K562 (cell line): ENCODE results near the gene CSDE1. TPM values are rescaled to one million over a fixed set of nuclear protein-coding genes. Genes with fewer than 3 reads are reported as not detected.

ENCODE experiments used
- ESRRA ChIP-seq: fragments of 450-650 bp; IDR thresholded peaks from 2 replicates; pipeline ENCODE4 v1.6.1; 2014; ENCODE audit warnings: low read depth, mild to moderate bottlenecking, moderate library complexity, borderline replicate concordance
- OTX1 ChIP-seq: fragments of 450-650 bp; formaldehyde crosslinking; IDR thresholded peaks from 2 replicates; pipeline ENCODE4 v1.4.0; 2022; ENCODE audit warnings: mild to moderate bottlenecking
- PHB ChIP-seq: fragments of 250-450 bp; sonication (Bioruptor Pico); IDR thresholded peaks from 2 replicates; pipeline ENCODE4 v1.5.0; 2021
- ZFP36 ChIP-seq: fragments of 150-350 bp; IDR thresholded peaks from 2 replicates; pipeline ENCODE4 v1.6.1; 2018; ENCODE audit warnings: low read length, low read depth; ENCODE audit not compliant: partially characterized antibody
- ZNF347 ChIP-seq: fragments of 450-650 bp; formaldehyde crosslinking; IDR thresholded peaks from 2 replicates; pipeline ENCODE4 v1.4.0; 2020; ENCODE audit warnings: low read depth, mild to moderate bottlenecking, moderate library complexity
- polyA plus RNA-seq, 8 experiments: library from polyadenylated mRNA; depleted of rRNA in 4 of 8; stranded (reverse) in 5 of 8; unstranded in 3 of 8; fragments of >200 nt; fragmentation: Nextera tagmentation in 2 of 8; fragmentation: Illumina TruSeq in 1 of 8; extraction: Ambion mirVana in 2 of 8; extraction: Trizol in 1 of 8; gene quantifications; 2 replicates each; pipeline versions ENCODE4 v1.2.1 to v1.2.3, GENCODE V29; 2011 to 2014; ENCODE audit warnings: inconsistent platforms in 1 of 8, missing spikeins in 1 of 8
- total RNA-seq, 7 experiments: library from RNA; depleted of rRNA in 6 of 7; stranded (reverse); fragments of >200 nt in 6 of 7; fragmentation: Illumina TruSeq in 2 of 7; extraction: Trizol in 2 of 7; gene quantifications; 2 replicates each; pipeline versions ENCODE4 v1.2.1 to v1.2.3, GENCODE V29; 2011 to 2021; ENCODE audit warnings: low replicate concordance in 1 of 7
- TF ChIP-seq, protein P1 (sequence below): fragments of 450-650 bp; IDR thresholded peaks from 2 replicates; pipeline ENCODE4 v1.7.0; 2016; ENCODE audit warnings: borderline replicate concordance
- TF ChIP-seq, protein P2 (sequence below): fragments of 450-650 bp; IDR thresholded peaks from 2 replicates; pipeline ENCODE4 v1.6.1; 2016; ENCODE audit warnings: mild to moderate bottlenecking
- TF ChIP-seq, protein P3 (sequence below): fragments of 450-650 bp; formaldehyde crosslinking; IDR thresholded peaks from 2 replicates; pipeline ENCODE4 v1.4.0; 2020; ENCODE audit warnings: mild to moderate bottlenecking, mixed read lengths
- TF ChIP-seq, protein P4 (sequence below): fragments of 450-650 bp; IDR thresholded peaks from 2 replicates; pipeline ENCODE4 v1.6.1; 2017; ENCODE audit warnings: mild to moderate bottlenecking, moderate library complexity
- TF ChIP-seq, protein P5 (sequence below): fragments of 250-450 bp; sonication (Bioruptor Pico); IDR thresholded peaks from 2 replicates; pipeline ENCODE4 v1.5.0; 2020; ENCODE audit warnings: mild to moderate bottlenecking, borderline replicate concordance
- TF ChIP-seq, protein P6 (sequence below): fragments of 450-650 bp; IDR thresholded peaks from 2 replicates; pipeline ENCODE4 v1.6.1; 2016; ENCODE audit warnings: missing biosample characterization, missing genetic modification characterization
- TF ChIP-seq, protein P7 (sequence below): fragments of 250-450 bp; sonication (Bioruptor Pico); IDR thresholded peaks from 2 replicates; pipeline ENCODE4 v1.5.0; 2022; ENCODE audit warnings: mild to moderate bottlenecking

Gene CSDE1
- total and polyA plus RNA-seq, 9 of the 15 experiments (the other 6 are each of a cell fraction or from before 2014, with no cell fraction given): 174 to 538 (median 403) TPM

DNA sequence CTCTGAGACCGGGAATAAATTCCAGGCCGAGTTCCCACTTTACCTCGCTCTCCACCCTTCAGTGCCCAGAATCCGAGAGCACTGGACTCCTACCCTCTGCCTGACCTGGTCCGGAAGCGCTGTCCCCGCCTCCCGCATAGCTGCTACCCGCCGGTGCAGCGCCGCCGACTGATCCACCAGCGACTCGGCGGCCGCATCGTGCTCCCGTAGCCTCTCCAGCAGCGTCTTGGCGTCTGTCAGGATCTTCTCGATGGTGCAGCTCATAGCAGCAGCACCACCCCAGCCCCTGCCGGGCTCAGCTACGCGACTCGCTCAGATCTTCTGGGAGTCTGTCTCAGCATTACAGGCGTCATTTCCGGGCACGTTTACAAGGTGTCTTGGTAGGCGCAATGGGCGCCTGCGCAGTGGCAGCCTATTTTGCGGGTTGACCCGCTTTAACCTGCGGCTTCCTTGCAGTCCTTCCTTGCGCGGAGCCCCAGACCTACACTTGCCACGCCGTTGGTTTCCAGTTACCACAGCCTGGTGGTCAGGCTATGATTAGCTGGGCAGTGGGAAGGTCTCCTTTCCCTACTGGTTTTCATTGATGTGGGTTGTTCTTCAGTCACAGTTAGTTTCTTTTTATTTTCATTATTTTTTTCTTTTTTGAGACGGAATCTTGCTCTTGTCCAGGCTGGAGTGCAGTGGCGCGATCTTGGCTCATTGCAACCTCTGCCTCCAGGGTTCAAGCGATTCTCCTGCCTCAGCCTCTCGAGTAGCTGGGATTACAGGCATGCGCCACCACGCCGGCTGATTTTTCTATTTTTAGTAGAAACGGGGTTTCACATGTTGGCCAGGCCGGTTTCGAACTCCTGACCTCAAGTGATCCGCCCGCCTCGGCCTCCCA lies 22.8 kb upstream of the CSDE1 start, which contains the start of gene SIKE1 (continued):
- TF ChIP-seq, protein P1, sequence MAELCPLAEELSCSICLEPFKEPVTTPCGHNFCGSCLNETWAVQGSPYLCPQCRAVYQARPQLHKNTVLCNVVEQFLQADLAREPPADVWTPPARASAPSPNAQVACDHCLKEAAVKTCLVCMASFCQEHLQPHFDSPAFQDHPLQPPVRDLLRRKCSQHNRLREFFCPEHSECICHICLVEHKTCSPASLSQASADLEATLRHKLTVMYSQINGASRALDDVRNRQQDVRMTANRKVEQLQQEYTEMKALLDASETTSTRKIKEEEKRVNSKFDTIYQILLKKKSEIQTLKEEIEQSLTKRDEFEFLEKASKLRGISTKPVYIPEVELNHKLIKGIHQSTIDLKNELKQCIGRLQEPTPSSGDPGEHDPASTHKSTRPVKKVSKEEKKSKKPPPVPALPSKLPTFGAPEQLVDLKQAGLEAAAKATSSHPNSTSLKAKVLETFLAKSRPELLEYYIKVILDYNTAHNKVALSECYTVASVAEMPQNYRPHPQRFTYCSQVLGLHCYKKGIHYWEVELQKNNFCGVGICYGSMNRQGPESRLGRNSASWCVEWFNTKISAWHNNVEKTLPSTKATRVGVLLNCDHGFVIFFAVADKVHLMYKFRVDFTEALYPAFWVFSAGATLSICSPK: peak; percentile 85; the same call in 1 of the 2 replicates
- TF ChIP-seq OTX1 (CRISPR knock-in tag) (peak; percentile 47; the same call in 1 of the 2 replicates), ZNF347 (CRISPR knock-in tag) (no peak), ZFP36 (peak; percentile 33), ESRRA (peak; percentile 89; the same call in 1 of the 2 replicates), PHB (CRISPR knock-in tag) (no peak)
- TF ChIP-seq, protein P2, sequence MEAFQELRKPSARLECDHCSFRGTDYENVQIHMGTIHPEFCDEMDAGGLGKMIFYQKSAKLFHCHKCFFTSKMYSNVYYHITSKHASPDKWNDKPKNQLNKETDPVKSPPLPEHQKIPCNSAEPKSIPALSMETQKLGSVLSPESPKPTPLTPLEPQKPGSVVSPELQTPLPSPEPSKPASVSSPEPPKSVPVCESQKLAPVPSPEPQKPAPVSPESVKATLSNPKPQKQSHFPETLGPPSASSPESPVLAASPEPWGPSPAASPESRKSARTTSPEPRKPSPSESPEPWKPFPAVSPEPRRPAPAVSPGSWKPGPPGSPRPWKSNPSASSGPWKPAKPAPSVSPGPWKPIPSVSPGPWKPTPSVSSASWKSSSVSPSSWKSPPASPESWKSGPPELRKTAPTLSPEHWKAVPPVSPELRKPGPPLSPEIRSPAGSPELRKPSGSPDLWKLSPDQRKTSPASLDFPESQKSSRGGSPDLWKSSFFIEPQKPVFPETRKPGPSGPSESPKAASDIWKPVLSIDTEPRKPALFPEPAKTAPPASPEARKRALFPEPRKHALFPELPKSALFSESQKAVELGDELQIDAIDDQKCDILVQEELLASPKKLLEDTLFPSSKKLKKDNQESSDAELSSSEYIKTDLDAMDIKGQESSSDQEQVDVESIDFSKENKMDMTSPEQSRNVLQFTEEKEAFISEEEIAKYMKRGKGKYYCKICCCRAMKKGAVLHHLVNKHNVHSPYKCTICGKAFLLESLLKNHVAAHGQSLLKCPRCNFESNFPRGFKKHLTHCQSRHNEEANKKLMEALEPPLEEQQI: peak; percentile 61
- TF ChIP-seq, protein P3, sequence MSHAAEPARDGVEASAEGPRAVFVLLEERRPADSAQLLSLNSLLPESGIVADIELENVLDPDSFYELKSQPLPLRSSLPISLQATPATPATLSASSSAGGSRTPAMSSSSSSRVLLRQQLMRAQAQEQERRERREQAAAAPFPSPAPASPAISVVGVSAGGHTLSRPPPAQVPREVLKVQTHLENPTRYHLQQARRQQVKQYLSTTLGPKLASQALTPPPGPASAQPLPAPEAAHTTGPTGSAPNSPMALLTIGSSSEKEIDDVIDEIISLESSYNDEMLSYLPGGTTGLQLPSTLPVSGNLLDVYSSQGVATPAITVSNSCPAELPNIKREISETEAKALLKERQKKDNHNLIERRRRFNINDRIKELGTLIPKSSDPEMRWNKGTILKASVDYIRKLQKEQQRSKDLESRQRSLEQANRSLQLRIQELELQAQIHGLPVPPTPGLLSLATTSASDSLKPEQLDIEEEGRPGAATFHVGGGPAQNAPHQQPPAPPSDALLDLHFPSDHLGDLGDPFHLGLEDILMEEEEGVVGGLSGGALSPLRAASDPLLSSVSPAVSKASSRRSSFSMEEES: no peak
- TF ChIP-seq, protein P4, sequence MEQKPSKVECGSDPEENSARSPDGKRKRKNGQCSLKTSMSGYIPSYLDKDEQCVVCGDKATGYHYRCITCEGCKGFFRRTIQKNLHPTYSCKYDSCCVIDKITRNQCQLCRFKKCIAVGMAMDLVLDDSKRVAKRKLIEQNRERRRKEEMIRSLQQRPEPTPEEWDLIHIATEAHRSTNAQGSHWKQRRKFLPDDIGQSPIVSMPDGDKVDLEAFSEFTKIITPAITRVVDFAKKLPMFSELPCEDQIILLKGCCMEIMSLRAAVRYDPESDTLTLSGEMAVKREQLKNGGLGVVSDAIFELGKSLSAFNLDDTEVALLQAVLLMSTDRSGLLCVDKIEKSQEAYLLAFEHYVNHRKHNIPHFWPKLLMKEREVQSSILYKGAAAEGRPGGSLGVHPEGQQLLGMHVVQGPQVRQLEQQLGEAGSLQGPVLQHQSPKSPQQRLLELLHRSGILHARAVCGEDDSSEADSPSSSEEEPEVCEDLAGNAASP: peak; percentile 74
- TF ChIP-seq, protein P5, sequence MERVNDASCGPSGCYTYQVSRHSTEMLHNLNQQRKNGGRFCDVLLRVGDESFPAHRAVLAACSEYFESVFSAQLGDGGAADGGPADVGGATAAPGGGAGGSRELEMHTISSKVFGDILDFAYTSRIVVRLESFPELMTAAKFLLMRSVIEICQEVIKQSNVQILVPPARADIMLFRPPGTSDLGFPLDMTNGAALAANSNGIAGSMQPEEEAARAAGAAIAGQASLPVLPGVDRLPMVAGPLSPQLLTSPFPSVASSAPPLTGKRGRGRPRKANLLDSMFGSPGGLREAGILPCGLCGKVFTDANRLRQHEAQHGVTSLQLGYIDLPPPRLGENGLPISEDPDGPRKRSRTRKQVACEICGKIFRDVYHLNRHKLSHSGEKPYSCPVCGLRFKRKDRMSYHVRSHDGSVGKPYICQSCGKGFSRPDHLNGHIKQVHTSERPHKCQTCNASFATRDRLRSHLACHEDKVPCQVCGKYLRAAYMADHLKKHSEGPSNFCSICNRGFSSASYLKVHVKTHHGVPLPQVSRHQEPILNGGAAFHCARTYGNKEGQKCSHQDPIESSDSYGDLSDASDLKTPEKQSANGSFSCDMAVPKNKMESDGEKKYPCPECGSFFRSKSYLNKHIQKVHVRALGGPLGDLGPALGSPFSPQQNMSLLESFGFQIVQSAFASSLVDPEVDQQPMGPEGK (CRISPR knock-in tag): no peak
- TF ChIP-seq, protein P6, sequence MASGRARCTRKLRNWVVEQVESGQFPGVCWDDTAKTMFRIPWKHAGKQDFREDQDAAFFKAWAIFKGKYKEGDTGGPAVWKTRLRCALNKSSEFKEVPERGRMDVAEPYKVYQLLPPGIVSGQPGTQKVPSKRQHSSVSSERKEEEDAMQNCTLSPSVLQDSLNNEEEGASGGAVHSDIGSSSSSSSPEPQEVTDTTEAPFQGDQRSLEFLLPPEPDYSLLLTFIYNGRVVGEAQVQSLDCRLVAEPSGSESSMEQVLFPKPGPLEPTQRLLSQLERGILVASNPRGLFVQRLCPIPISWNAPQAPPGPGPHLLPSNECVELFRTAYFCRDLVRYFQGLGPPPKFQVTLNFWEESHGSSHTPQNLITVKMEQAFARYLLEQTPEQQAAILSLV (tag): no peak
- TF ChIP-seq, protein P7, sequence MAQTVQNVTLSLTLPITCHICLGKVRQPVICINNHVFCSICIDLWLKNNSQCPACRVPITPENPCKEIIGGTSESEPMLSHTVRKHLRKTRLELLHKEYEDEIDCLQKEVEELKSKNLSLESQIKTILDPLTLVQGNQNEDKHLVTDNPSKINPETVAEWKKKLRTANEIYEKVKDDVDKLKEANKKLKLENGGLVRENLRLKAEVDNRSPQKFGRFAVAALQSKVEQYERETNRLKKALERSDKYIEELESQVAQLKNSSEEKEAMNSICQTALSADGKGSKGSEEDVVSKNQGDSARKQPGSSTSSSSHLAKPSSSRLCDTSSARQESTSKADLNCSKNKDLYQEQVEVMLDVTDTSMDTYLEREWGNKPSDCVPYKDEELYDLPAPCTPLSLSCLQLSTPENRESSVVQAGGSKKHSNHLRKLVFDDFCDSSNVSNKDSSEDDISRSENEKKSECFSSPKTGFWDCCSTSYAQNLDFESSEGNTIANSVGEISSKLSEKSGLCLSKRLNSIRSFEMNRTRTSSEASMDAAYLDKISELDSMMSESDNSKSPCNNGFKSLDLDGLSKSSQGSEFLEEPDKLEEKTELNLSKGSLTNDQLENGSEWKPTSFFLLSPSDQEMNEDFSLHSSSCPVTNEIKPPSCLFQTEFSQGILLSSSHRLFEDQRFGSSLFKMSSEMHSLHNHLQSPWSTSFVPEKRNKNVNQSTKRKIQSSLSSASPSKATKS (CRISPR knock-in tag): no peak
